Activated gamma-delta T cell treated with Interleukin-2 at 50 U/mL for 16 hours (primary cell): ENCODE results near the gene ZNF3.
"Not testable (repeated sequence)": the region's sequence is repeated elsewhere in the genome, so short reads cannot be mapped to it uniquely, and the experiment has no call there.

Experiments
- DNase-seq: peaks from one replicate; pipeline ENCODE4 v3.0.0-alpha.2; 2020

Gene ZNF3

DNA sequence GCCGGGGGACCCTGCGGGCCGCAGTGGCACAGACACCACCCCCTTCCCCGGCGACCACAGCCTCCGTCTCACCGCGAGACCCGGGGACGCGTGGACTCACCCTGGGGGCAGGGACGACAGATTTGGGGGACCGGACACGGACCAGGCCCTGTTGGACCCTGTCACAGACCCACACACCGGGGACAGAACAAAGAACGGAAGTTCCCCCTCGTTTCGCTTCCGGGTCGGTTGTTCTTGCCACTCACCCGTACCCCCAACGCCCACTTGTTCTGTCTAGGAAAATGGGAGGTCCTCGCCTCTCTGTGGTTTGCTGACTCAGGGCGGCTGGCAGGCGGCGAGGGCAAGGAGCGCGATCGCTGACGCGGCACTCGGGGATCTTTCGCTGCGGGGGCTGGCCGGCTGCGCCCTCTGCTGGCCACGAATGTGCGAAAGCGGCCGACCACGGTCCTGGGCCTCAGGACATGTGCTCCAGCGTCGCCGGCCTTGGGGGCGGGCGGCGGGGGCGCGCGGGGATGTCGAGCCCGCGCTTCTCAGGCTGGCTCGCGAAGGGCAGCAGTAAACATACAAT, at the start of gene ZNF3:
Gene ZNF3 (minus strand): TSS at position 189 of the 568 bp plus-strand sequence. CDS start 4,366 bp downstream, outside the sequence.
- DNase-seq, result peak; percentile 98

DNA sequence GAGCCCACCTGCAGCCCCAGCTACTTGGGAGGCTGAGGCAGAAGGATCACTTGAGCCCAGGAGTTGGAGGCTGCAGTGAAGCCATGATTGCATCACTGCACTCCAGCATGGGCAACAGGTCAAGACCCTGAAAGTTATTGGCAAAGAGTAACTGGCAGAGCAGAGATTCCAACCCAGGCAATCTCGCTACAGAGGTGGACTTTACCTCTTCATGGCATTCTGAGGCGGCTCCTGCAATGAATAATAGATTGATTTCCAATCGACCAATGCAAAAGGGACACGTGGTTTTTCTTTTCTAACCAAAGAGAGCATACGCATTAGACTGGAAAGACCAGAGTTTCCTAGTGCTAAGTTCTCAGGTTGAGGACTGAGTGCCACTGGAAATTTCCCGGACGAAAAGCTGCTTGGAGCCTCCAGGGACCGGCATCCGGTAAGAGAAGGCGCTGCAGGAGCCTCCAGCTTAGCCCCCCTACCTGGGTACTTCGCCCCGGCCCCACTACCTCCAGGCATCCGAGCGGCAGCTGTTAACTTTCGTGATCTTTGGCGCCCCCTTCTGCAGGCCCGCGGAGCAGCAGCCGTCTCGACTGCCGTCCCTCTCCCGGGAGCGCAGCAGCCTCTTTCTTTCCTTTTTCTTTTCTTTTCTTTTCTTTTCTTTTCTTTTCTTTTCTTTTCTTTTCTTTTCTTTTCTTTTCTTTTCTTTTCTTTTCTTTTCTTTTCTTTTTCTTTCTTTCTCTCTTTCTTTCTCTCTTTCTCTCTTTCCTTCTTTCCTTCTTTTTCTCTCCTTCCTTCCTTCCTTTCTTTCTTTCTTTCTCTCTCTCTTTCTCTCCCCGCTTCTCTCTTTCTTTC, 49.3 kb upstream of the ZNF3 start:
- peak; percentile 88 for DNase-seq

DNA sequence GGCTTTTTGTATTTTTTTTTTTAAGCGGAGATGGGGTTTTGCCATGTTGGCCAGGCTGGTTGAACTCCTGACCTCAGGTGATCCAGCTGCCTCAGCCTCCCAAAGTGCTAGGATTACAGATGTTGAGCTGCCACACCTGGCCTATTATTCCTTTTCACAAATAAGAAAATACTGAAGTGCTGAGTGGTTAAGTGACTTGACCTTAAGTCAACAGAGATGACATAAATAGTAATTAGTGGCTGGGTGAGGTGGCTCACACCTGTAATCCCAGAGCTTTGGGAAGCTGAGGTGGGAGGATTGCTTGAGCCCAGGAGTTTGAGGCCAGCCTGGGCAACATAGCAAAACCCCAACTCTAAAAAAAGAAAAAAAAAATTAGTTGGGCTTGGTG, 48.7 kb upstream of the ZNF3 start:
- not testable (repeated sequence) for DNase-seq

DNA sequence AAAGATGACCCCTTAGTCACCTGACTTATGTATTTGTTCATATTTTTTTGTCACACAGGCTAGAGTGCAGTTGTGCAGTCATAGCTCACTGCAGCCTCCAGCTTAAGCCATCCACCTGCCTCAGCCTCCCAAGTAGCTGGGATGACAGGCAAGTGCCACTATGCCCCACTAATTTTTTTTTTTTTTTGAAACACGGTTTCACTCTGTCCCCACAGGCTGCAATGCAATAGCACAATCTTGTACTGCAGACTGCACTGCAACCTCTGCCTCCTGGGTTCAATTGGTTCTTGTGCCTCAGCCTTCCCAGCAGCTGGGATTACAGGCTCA, 47.1 kb upstream of the ZNF3 start:
- DNase-seq, result no peak

DNA sequence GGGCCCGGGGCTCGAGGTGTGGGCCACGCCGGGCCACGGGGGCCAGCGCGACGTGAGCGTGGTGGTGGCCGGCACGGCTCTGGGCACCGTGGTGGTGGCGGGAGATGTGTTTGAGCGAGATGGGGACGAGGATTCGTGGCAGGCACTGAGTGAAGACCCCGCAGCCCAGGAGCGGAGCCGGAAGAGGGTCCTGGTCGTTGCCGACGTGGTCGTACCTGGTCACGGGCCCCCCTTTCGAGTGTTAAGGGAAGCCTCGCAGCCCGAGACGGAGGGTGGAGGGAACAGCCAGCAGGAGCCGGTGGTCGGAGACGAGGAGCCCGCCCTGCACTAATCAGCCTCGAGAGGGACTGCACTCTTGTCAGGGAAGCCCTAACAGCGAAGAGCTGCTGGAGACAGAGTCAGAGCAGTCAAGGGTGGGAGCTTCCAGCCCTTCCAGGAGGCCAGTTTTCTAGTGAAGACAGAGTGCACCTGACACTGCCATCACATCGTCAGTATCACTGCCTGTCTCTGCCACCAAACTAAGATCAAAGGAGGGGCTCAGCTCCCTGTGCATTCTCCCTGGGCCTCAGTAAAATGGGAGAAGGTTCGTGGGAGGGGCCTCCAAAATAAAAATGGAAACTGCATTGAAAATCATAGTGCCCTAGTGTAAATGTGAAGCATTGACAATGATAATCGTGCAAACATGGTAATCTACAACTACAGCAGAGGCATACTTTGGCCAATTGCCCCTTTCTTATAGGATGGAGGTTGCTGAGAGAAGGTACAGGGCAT, 46.5 kb upstream of the ZNF3 start:
- peak; percentile 19 for DNase-seq

DNA sequence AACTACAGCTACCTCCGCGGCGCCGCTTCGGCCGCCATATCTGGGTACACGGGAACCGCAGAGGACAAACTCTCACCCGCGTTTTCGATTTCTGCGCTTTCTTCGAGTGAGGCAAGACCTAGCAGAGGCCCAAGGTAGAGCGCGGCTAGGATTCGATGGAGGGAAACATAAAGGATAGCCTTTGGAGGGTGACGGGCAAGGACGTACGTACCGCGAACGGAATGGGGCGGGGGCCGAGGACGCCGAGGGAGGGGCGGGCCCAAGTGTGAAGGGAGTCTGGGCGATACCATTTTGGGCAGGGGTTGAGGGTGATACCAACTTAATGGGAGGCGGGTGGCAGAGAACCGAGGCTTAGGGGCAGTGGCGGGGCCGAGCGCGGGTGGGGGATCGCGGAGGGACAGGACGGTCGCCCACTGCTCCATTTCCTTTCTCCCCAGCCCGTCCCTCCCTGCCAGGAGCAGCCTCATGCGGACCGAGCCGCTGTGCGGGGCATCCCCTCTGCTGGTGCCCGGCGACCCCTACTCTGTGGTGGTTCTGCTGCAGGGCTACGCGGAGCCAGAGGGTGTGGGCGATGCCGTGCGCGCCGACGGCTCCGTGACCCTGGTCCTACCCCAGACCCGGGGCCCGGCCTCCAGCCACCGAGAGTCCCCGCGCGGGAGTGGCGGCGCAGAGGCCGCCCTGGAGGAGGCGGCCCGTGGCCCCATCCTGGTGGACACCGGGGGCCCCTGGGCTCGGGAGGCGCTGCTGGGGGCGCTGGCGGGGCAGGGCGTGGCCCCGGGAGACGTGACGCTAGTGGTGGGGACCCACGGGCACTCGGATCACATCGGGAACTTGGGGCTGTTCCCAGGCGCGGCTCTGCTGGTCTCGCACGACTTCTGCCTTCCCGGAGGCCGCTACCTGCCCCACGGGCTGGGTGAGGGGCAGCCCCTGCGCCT, 45.7 kb upstream of the ZNF3 start, which contains the start of gene MBLAC1:
Gene MBLAC1 (plus strand): TSS at position 37 of the 935 bp plus-strand sequence. CDS start 429 bp downstream, at position 466.
- peak; percentile 94 for DNase-seq

DNA sequence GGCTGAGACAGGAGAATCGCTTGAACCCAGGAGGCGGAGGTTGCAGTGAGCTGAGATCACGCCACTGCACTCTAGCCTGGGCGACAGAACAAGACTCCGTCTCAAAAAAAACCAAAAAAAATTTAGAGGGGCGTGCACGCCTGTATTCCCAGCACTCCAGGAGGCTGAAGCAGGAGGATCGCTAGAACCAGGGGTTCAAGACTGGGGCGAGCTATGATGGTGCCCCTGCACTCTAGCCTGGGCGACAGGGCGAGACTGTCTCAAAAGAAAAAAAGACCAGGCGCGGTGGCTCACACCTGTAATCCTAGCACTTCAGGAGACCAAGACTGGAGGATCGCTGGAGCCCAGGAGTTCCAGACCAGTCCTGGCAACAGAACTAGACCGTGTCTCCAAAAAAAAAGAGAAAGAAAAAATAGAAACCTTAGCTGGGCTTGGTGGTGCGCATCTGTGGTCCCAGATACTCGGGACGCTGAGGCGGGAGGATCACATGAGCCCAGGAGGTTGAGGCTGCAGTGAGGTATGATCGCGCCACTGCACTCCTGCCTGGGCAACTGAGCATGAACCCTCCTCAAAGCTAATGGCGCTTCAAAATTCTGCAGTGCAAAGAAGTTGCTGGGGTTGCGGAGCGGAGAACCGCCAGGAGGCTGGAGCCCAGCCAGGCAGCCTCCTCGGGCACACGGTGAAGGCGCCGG, 44.9 kb upstream of the ZNF3 start:
- DNase-seq, result no peak

DNA sequence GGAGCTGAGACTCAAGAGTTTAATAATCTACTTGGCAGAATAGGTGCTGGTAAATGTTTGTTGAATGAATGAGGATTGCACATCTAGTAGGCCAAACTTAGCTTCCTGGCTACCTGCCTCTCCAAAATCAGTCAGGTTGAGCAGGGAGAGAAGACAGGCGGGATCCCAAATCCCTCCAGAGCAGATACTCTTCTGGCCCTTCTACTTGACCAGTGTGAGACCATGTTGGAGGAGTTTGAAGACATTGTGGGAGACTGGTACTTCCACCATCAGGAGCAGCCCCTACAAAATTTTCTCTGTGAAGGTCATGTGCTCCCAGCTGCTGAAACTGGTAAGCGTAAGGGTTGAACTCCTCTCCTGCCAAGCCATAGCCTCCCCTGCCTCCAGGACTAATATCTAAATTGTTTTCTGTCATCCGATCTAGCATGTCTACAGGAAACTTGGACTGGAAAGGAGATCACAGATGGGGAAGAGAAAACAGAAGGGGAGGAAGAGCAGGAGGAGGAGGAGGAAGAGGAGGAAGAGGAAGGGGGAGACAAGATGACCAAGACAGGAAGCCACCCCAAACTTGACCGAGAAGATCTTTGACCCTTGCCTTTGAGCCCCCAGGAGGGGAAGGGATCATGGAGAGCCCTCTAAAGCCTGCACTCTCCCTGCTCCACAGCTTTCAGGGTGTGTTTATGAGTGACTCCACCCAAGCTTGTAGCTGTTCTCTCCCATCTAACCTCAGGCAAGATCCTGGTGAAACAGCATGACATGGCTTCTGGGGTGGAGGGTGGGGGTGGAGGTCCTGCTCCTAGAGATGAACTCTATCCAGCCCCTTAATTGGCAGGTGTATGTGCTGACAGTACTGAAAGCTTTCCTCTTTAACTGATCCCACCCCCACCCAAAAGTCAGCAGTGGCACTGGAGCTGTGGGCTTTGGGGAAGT, 43.0 kb upstream of the ZNF3 start:
- DNase-seq, result no peak

DNA sequence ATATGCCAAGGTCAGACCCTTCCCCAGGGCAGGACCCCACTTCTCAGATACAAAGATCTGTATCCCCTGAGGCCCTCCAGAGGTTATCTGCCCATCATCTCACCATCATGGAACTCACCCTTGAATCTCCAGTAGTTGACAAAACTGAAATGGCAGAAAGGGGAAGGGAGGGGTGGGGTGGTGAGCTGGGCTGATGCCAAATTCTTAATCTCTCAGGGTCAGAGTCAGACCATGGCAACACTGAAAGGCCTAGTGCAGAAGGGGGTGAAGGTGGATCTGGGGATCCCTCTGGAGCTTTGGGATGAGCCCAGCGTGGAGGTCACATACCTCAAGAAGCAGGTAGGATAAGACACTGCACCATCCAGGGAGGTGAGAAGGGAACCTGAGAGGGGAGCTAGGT, 41.0 kb upstream of the ZNF3 start:
- no peak for DNase-seq

DNA sequence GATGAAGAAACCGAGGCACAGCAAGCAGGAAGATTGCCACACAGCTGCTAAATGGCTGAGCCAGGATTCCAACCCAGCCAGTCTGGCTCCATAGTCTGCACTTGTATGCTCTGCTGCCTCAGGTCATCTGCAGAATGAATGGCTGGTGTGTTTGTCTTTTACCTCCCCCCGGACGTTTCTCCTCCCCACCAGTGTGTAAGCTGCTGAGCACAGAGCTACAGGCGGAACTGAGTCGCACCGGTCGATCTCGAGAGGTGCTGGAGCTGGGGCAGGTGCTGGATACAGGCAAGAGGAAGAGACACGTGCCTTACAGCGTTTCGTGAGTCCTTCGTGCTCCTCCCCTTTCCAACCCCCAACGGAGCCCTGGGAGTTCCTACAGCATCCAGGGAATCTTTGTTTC, 40.5 kb upstream of the ZNF3 start:
- no peak for DNase-seq

DNA sequence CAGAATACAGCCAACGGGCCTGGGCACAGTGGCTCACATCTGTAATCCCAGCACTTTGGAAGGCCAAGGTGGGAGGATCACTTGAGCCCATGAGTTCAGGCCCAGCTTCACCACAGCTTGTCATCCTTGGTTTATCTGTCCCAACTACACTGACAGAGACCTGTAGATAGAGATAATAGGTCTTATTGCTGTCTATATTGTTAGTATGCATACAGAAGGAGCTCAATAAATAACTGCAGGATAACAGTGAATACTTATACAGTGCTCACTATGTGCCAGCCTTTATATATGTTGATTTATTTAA, 39.2 kb upstream of the ZNF3 start:
- DNase-seq, result no peak

DNA sequence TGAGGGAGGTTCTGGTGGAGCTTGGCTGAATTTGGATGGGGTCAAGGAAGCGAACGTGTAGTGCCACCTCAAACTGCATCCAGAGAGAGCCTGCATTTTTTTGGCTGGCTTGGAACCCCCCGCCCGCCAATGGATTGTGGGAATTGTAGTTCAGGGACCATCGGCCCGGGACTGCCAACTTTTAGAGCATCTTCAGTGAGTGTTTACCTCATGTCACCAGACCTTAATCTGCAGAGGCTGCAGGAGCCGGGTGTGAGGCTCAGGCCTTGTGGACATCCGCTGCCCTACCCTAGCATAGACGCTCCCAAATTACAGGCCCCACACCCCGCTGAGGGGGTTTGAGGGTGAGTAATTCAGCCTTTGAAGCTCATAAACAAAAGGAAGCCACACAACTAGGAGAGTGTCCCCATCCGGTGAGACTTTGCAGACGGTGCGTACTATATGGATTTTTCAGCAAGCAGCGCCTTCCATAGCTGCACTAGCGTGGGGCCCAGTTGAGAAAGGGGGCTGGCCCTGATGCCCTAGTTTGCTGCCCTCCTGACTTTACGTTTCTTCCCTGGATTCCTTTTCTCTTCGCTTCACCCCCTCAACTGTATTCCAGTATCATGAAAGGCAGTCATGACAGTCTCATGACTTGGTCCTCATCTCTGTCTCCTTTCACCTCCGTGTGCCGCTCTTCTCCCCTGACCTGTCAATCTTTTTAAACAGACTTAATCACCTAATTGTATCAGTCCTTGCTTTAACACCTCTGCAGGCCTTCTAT, 38.6 kb upstream of the ZNF3 start:
- peak; percentile 69 for DNase-seq

DNA sequence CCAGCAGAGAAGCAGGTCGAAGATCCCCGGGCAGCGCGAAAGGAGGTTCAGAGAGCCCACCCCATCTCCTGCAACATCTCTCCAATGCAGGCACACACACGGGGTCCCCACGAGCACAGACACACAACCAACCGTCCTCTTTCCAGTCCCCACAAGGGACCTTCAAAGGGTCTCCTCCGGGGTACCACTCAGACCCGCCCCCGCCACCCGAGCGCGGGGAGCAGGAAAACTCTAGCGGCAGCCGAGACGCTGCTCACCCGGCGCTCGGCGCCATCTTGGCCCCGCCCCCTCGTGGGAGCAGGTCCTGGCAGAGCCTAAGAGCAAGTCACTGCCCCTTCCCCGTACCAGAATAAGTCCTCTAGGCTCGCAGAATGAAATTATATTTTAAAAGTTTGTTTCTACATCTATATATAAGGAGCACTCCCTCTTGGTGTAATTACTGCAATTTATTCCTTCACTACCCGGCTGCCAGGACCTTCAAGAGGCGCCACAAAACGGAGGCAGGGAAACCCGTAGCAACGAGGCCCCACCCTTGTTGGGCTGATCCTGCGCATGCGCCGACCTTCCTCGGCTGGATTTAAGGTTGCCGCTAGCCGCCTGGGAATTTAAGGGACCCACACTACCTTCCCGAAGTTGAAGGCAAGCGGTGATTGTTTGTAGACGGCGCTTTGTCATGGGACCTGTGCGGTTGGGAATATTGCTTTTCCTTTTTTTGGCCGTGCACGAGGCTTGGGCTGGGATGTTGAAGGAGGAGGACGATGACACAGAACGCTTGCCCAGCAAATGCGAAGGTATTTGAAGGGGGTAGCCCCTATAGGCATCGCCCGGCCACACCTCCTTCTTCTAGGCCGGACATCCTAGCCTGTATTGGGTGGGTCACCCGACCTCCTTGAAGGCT, 37.8 kb upstream of the ZNF3 start, which contains the start of the genes CNPY4 and TAF6:
Gene CNPY4 (plus strand): TSS at position 563 of the 898 bp plus-strand sequence. CDS start 111 bp downstream, at position 674.
Gene TAF6 (minus strand): TSS at position 287 of the 898 bp plus-strand sequence. CDS start 5,149 bp downstream, outside the sequence.
- peak; percentile 95 for DNase-seq

DNA sequence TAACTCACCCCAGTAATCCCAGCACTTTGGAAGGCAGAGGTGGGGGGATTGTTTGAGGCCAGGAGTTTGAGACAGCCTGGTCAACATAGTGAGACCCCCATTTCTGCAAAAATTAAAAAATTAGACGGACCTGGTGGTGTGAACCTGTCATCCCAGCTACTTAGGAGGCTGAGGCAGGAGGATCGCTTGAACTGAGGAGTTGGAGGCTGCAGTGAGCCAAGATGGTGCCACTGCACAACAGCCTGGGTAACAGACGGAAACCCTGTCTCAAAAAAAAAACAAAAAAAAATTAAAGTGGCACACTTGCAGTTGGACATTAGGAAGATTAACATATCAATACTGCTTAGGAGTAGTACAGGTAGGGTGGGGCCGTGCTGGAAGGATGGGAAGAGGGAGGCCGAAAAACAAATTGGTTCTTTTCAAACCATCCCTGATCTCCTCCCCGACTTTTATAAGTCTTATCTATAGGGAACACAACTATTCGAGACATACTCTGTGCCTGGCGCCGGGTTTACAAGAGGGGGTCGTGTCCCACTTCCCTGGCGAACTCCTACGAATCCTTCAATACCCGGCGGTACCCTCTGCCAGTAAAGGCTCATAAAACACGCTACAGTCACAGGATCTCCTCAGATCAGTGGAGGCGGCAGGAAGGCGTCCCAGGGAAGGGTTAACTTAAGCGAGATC, 37.0 kb upstream of the ZNF3 start:
- no peak for DNase-seq

DNA sequence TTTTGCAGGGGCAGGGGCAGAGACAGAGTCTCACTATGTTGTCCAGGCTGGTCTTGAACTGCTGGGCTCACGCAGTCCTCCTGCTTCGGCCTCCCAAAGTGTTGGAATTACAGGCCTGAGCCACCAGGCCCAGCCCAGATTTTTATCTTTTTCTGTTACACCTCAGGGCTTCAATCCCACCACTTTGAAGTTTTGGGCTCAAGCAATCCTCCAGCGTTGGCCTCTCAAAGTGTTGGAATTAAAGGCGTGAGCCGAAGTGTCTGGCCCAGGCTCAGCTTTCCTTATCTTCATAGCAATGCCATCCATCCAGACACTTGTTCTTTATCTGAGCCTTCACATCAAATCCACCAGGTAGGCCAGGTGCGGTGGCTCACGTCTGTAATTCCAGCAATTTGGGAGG, 33.5 kb upstream of the ZNF3 start:
- DNase-seq, result no peak

DNA sequence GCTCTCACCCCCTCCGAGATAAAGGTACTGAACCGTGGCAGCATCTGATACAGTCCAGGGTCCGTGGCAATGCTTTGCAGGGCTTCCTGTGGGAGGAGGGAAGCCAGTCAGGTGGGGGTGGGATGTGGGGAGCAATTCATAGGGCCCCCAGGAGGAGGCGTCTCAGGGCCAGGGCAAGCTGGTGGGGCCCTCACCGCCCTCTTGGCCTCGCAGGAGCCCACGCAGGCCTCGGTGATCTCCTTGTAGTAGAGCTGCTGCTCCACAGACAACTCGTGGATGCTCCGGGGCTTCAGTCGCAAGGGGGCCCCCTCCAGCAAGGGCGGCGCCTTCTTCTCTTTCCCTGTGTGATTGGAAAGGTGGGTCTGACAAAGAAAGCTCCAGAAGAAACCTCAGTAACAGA, 30.4 kb upstream of the ZNF3 start:
- DNase-seq, result no peak

DNA sequence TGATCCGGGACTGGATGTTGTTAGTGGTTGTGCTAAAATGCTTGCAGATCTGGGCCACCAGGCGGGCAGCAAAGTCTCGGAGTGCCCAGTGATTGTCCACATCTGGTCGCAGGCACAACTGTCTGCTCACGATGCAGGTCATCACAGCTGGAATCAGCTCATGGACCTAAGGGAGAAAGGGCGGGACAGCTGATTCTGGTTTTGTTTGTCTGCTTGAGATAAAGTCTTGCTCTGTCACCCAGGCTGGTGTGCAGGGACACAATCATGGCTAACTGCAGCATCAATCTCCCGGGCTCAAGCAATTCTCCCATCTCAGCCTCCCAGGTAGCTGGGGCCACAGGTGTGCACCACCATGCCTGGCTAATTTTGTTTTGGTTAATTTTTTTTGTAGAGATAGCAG, 29.6 kb upstream of the ZNF3 start:
- DNase-seq, result no peak

DNA sequence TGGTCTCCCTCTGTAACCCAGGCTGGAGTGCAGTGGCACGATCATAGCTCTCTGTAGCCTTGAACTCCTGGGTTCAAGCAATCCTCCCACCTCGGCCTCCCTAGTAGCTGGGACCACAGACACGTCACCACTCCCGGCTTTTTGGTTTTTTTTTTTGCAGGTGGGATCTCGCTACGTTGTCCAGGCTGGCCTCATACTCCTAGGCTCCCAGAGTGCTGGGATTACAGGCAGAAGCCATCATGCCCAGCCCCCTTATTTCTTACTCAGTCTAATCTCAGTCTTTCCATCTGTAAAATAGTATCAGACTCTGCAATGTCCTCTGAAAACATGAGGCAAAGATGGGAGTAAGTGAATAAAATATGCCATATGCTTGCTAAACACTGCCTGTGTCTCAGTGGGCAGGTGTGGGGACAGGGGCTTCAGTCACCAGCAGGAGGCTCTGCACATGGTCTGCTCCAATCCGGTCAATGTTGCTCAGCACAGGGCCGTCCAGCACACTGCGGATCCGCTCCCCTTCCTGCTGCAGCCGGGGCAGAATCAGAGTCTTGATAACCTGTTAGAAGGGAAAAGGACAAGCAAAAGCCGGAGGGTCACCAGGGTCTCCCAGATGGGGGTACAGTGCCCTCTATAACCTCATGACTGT, 28.1 kb upstream of the ZNF3 start:
- no peak for DNase-seq
